Muscle layer of duodenum (tissue), 2 donors: Measurements from ENCODE around the gene SFTPB.
A peak's percentile ranks its signal among the peaks of the same experiment; 100 is the strongest.

Experiments used
- H3K27ac ChIP-seq: one replicate; pipeline ENCODE4 v1.7.0; 2013; ENCODE audit warnings: mild to moderate bottlenecking, low read length
- H3K27me3 ChIP-seq: one replicate; pipeline ENCODE4 v1.7.0; 2013; ENCODE audit warnings: low read depth, mild to moderate bottlenecking, control low read depth, low read length
- H3K36me3 ChIP-seq, 2 donors: one replicate each; pipeline ENCODE4 v1.7.0; 2013; ENCODE audit warnings: low read length in 2 of 2, control low read depth in 1 of 2, mild to moderate bottlenecking in 1 of 2; ENCODE audit not compliant: insufficient read depth in 2 of 2, control insufficient read depth in 1 of 2
- H3K4me1 ChIP-seq, 2 donors: one replicate each; pipeline ENCODE4 v1.7.0; 2013; ENCODE audit warnings: low read length in 2 of 2, mild to moderate bottlenecking in 2 of 2, control low read depth in 1 of 2, moderate library complexity in 1 of 2; ENCODE audit not compliant: insufficient read depth in 2 of 2, control insufficient read depth in 1 of 2
- H3K4me3 ChIP-seq, 2 donors: one replicate each; pipeline ENCODE4 v1.7.0; 2013; ENCODE audit warnings: low read length in 2 of 2, low read depth in 1 of 2, mild to moderate bottlenecking in 1 of 2
- H3K9me3 ChIP-seq, 2 donors: one replicate each; pipeline ENCODE4 v1.7.0; 2013; ENCODE audit warnings: low read length in 2 of 2, control low read depth in 1 of 2, mild to moderate bottlenecking in 1 of 2; ENCODE audit not compliant: control insufficient read depth in 1 of 2
- donor health status: healthy.

Gene SFTPB

GRCh38 chr2:85684806-85685205 is 16.8 kb upstream of the SFTPB start:
- Histone ChIP-seq H3K4me1 (no peaks in the 10 kb centered on the region), H3K9me3 (no peaks in the 10 kb centered on the region), H3K27me3 (no peaks in the 10 kb centered on the region), H3K36me3 (no peaks in the 10 kb centered on the region), H3K4me3 (no peak overlapping the region), H3K27ac (no peak overlapping the region)

- Histone ChIP-seq H3K27ac (no peak overlapping the region), H3K36me3 (no peaks in the 10 kb centered on the region), H3K4me1 (peaks cover 0 to under 1% of the 10 kb centered on the region in 2 donors), H3K4me3 (no peak overlapping the region), H3K27me3 (no peaks in the 10 kb centered on the region), H3K9me3 (no peaks in the 10 kb centered on the region)
Measured at GRCh38 chr2:85684380-85684779, 16.4 kb upstream of the SFTPB start.

GRCh38 chr2:85682378-85682777 is 14.4 kb upstream of the SFTPB start:
- Histone ChIP-seq H3K4me1 (peaks cover 6 to 13% of the 10 kb centered on the region in 2 donors), H3K36me3 (no peaks in the 10 kb centered on the region), H3K27me3 (no peaks in the 10 kb centered on the region), H3K9me3 (no peaks in the 10 kb centered on the region), H3K4me3 (no peak overlapping the region), H3K27ac (no peak overlapping the region)

GRCh38 chr2:85681776-85682175 is 13.8 kb upstream of the SFTPB start:
- Histone ChIP-seq H3K27ac (no peak overlapping the region), H3K27me3 (no peaks in the 10 kb centered on the region), H3K4me1 (peaks cover 6 to 13% of the 10 kb centered on the region in 2 donors), H3K9me3 (no peaks in the 10 kb centered on the region), H3K36me3 (no peaks in the 10 kb centered on the region), H3K4me3 (no peak overlapping the region)

- Histone ChIP-seq H3K4me1 (peaks cover 6 to 13% of the 10 kb centered on the region in 2 donors), H3K27me3 (no peaks in the 10 kb centered on the region), H3K9me3 (no peaks in the 10 kb centered on the region), H3K4me3 (no peak overlapping the region), H3K27ac (no peak overlapping the region), H3K36me3 (no peaks in the 10 kb centered on the region)
Measured at GRCh38 chr2:85681372-85681763, 13.4 kb upstream of the SFTPB start.

- Histone ChIP-seq H3K4me3 (no peak overlapping the region), H3K9me3 (no peaks in the 10 kb centered on the region), H3K4me1 (peaks cover 6 to 13% of the 10 kb centered on the region in 2 donors), H3K27me3 (no peaks in the 10 kb centered on the region), H3K27ac (peak overlapping the region; percentile 4), H3K36me3 (no peaks in the 10 kb centered on the region)
Measured at GRCh38 chr2:85680707-85681371, 12.8 kb upstream of the SFTPB start.

GRCh38 chr2:85678794-85679672 is 11.0 kb upstream of the SFTPB start:
- no peak overlapping the region for H3K4me3 ChIP-seq
- peaks cover 6 to 13% of the 10 kb centered on the region in 2 donors for H3K4me1 ChIP-seq
- no peaks in the 10 kb centered on the region for H3K27me3 ChIP-seq
- H3K9me3 ChIP-seq, result no peaks in the 10 kb centered on the region
- no peak overlapping the region for H3K27ac ChIP-seq
- H3K36me3 ChIP-seq, result no peaks in the 10 kb centered on the region

GRCh38 chr2:85678377-85678776 is 10.4 kb upstream of the SFTPB start:
- no peak overlapping the region for H3K4me3 ChIP-seq
- H3K27ac ChIP-seq, result no peak overlapping the region
- peaks cover 6 to 13% of the 10 kb centered on the region in 2 donors for H3K4me1 ChIP-seq
- no peaks in the 10 kb centered on the region for H3K36me3 ChIP-seq
- H3K9me3 ChIP-seq, result no peaks in the 10 kb centered on the region
- H3K27me3 ChIP-seq, result no peaks in the 10 kb centered on the region

- H3K27me3 ChIP-seq, result no peaks in the 10 kb centered on the region
- H3K27ac ChIP-seq, result no peak overlapping the region
- H3K9me3 ChIP-seq, result no peaks in the 10 kb centered on the region
- H3K4me3 ChIP-seq, result no peak overlapping the region
- no peaks in the 10 kb centered on the region for H3K36me3 ChIP-seq
- peaks cover 6 to 13% of the 10 kb centered on the region in 2 donors for H3K4me1 ChIP-seq
Measured at GRCh38 chr2:85675866-85676548, 8.0 kb upstream of the SFTPB start.

- Histone ChIP-seq H3K4me1 (peaks cover 6 to 13% of the 10 kb centered on the region in 2 donors), H3K9me3 (no peaks in the 10 kb centered on the region), H3K4me3 (no peak overlapping the region), H3K36me3 (no peaks in the 10 kb centered on the region), H3K27me3 (no peaks in the 10 kb centered on the region), H3K27ac (no peak overlapping the region)
Measured at GRCh38 chr2:85675427-85675826, 7.4 kb upstream of the SFTPB start.

GRCh38 chr2:85674417-85674816 is 6.4 kb upstream of the SFTPB start:
- H3K9me3 ChIP-seq, result no peaks in the 10 kb centered on the region
- no peak overlapping the region for H3K27ac ChIP-seq
- no peaks in the 10 kb centered on the region for H3K27me3 ChIP-seq
- no peak overlapping the region for H3K4me3 ChIP-seq
- H3K36me3 ChIP-seq, result no peaks in the 10 kb centered on the region
- H3K4me1 ChIP-seq, result peaks cover 6 to 13% of the 10 kb centered on the region in 2 donors
